Fibroblast of skin of scalp (primary cell): ENCODE data around the gene PLXND1.
"Not testable (repeated sequence)": the region's sequence is repeated elsewhere in the genome, so short reads cannot be mapped to it uniquely, and the experiment has no call there.

Experiments used
- DNase-seq: peaks from one replicate; pipeline ENCODE4 v3.0.0-alpha.2; 2013

Gene PLXND1

DNA sequence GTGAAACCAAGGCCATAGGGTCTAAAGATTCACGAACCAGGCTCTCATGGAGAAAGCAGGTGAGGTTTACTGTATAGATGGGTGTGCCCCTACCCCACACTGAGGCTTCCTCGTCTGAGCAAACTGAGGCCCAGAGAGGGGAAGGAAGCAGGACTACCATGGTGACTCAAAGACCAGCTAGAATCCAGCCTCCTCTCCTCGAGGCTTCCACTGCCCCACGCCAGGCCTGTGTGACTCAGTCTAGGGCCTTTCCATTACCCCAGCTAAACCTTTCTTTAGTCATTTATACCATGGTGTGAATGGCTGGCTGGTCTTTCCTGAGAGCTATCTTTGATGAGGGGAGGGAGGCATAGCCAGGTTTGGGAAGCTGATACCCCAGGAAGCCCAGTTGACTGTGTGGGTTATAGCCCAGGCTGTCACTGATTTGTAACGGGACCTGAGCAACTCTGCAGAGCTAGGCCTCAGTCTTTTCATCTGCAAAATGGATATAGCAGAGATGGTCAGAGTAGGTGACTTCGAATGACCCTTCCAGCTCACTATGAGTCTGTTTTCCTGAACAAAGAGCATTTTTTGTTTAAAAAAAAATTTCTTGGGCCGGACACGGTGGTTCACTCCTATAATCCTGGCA, 81.0 kb downstream of the PLXND1 start:
- DNase-seq: peak; percentile 31

DNA sequence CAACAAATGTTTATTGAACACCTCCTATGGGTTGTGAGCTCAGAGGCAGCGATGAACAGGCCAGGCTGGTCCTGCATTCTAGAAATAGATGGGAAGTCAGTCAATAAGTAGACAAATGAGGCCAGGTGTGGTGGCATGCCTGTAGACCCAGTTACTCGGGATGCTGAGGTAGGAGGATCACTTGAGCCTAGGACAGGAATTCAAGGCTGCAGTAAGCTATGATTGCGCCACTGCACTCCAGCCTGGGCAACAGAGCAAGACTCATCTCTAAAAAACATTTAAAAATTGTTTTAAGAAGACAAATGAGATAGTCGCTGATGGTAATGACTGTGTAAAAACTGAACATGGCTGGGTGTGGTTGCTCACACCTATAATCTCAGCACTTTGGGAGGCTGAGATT, 82.4 kb downstream of the PLXND1 start:
- DNase-seq: no peak

DNA sequence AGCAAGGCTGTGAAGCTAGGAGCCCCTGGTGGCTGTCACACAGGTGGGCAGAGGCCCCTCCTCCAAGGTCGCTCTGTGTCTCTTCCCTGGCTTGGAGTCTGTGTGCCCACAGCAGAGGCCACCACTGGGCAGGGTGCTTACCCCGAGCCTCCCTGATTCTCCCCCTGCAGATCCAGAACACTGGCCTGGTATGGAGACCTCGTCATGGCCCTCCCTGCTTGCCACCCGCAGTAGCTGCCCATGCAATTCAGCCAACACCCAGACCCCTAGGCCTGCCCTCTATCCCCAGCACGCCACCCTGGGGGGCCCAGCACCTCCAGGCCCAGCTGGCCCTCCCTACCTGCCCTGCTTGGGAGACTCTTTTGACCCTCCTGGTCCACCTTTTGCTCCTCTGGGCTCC, 83.5 kb downstream of the PLXND1 start:
- no peak for DNase-seq

DNA sequence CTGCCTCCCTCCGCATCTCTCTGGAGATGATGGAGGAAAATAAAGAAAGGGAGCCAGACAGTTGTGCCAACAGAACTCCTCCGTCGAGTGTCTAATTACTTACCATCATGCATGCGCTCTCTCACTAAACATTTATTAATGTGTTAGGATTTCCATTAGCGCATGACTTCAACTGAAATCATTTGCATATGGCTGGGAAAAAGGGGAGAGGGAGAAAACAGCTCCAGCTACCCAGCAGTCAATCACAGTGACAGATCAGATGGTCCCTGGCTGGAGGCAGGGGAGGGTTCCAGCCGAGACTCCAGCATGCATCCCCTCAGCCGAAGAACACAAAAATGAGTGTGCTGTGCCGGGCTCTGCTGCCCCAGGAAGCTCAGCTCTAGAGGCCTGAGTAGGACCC, 84.9 kb downstream of the PLXND1 start:
- DNase-seq: no peak

- DNase-seq: no peak
Measured at GRCh38 chr3:129520960-129521359, 85.5 kb downstream of the PLXND1 start.

GRCh38 chr3:129519896-129520715, 86.4 kb downstream of the PLXND1 start:
- DNase-seq: no peak

GRCh38 chr3:129519449-129519848, 87.0 kb downstream of the PLXND1 start:
- no peak for DNase-seq

DNA sequence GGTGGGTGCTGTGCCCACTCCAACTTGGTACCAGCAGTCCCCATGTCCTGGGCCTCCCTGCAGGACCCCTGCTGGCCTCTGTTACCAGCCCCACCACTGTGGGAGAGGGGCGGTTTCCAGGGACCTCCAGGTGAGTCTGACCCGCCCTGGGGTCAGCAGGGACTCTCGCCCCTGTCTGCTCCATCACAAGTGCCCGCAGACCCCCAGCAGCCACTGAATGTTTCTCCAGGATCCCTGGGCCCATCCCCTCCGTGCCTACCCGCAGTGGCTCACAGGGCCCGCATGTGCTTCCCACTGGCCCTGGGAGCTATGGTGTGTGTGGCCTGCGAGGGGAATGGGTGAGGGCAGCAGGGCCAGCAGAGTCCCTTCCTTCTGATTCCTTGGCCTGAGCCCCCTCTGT, 87.9 kb downstream of the PLXND1 start:
- no peak for DNase-seq

GRCh38 chr3:129518038-129518561, 88.4 kb downstream of the PLXND1 start:
- DNase-seq: no peak

DNA sequence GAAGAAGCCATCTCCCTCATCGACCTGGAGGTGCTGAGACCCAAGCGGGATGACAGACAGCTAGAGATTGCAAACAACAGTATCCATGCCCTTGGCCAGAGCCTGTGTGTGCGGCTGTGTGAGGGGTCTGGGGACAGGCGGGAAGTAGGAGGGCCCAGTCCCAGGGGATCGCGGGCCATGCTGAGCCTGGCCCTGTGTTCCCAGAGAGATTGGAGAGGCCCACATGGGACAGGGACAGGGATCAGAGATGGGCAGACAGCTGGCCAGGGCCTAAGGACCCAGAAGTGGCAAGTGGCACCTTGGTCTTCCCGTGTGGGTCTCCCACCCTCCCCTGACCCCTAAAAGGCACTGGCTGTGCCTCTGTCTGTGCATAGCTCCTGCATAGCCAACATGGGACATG, 89.0 kb downstream of the PLXND1 start:
- DNase-seq: no peak

- not testable (repeated sequence) for DNase-seq
Measured at GRCh38 chr3:129515821-129516432, 90.5 kb downstream of the PLXND1 start.

DNA sequence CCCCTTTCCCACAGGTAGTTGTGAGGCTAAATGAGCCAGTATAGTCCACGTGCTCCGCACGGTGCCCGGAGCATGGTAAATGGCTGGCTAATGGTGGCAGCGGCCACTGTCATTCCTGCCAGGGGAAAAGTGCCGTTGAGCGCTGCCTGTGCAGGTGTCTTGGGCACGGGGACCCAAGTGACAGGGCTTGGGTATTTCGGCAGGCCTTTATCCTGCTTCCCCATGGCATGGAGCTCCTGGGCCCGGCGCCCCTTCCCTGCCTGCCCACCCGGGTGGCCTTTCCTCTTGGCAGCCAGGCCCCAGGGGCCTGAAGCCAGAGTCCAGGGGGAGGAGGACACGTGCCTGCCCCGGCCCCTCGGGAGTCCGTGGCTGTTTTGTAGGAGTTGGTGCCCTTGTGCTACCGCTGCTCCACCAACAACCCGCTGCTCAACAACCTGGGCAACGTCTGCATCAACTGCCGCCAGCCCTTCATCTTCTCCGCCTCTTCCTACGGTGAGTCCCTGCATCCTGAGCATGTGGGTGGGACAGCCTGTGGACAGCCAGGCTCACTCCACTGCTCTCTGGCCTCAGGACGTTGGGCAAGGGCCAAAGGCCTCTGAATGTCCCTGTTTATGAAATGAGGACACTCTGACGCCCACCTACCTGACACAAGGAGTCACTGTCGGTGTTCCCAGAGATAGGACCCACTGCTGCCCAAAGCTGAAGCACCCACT, 91.2 kb downstream of the PLXND1 start:
- not testable (repeated sequence) for DNase-seq

GRCh38 chr3:129514563-129514962, 91.9 kb downstream of the PLXND1 start:
- DNase-seq: no peak

- DNase-seq: no peak
Measured at GRCh38 chr3:129514110-129514509, 92.4 kb downstream of the PLXND1 start.

GRCh38 chr3:129513705-129514104, 92.8 kb downstream of the PLXND1 start:
- DNase-seq: no peak

DNA sequence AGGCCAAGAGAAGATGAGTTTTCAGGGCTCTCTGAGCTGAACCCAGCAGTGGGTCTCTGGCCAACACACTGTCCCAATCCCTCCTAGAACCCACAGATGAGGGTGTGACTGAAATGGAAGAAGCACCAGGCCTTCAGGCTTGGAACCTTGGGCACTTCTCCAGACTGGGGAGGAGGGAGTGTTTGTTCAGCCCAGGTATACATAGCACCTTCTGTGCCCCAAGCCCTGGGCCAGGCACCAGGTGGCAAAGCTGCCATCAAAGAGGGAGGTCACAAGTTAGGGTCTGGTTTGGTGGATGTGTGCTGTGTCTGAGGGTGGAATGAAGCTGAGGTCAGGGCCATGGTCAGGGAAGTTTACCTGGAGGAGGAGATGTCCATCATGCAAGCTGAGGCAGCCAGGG, 93.9 kb downstream of the PLXND1 start:
- no peak for DNase-seq

- DNase-seq: no peak
Measured at GRCh38 chr3:129507181-129507831, 99.2 kb downstream of the PLXND1 start.

- no peak for DNase-seq
Measured at GRCh38 chr3:129506231-129506742, 100.2 kb downstream of the PLXND1 start.

DNA sequence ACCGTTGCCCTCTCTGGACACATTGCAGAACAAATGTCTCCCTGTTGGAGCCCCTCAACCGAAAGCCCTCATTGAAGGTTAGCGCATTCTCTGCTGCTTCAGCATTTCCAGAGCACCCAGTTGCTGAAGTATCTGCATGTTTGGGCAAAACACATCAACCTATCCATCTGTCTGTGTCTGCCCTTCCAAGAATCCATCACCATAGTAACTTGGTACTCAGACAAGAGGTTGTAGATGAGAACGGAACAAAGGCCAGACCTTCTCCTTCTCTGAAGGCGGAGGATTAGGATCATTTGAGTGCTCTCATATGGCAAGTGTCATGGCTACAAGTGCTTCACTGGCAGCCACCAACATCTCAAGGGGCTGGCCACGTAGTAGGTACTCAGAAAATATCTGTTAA, 101.1 kb downstream of the PLXND1 start:
- DNase-seq: no peak
